KOPT-K1 (cell line): ENCODE results near the gene KIAA0930.
"Not testable (repeated sequence)": the region's sequence is repeated elsewhere in the genome, so short reads cannot be mapped to it uniquely, and the experiment has no call there.

Experiments used
- H3K27ac ChIP-seq: fragments of 200-600 bp; sonication (generic); 2 replicates; pipeline ENCODE4 v1.5.1; 2016; ENCODE audit warnings: antibody characterized with exemption, mild to moderate bottlenecking, low read depth, low read length; ENCODE audit not compliant: poor library complexity, severe bottlenecking
- H3K36me3 ChIP-seq: fragments of 200-600 bp; sonication (generic); 2 replicates; pipeline ENCODE4 v1.5.1; 2017; ENCODE audit warnings: antibody characterized with exemption, mild to moderate bottlenecking, low read length, moderate library complexity; ENCODE audit not compliant: insufficient read depth
- H3K9me3 ChIP-seq: fragments of 200-600 bp; sonication (generic); 2 replicates; pipeline ENCODE4 v1.5.1; 2017; ENCODE audit warnings: antibody characterized with exemption, low read length, mild to moderate bottlenecking; ENCODE audit not compliant: insufficient read depth, poor library complexity, severe bottlenecking

Gene KIAA0930

GRCh38 chr22:45268958-45269844 lies 28.5 kb upstream of the KIAA0930 start:
- no peaks in the 10 kb centered on the region for H3K36me3 ChIP-seq
- H3K9me3 ChIP-seq: no peaks in the 10 kb centered on the region
- no peak overlapping the region for H3K27ac ChIP-seq

GRCh38 chr22:45268167-45268957 lies 27.7 kb upstream of the KIAA0930 start:
- Histone ChIP-seq H3K9me3 (no peaks in the 10 kb centered on the region), H3K27ac (no peak overlapping the region), H3K36me3 (no peaks in the 10 kb centered on the region)

- Histone ChIP-seq H3K36me3 (no peaks in the 10 kb centered on the region), H3K9me3 (no peaks in the 10 kb centered on the region)
These were observed 24.8 kb upstream of the KIAA0930 start for GRCh38 chr22:45265535-45265934.

GRCh38 chr22:45263463-45264269 lies 23.0 kb upstream of the KIAA0930 start:
- Histone ChIP-seq H3K36me3 (no peaks in the 10 kb centered on the region), H3K9me3 (no peaks in the 10 kb centered on the region), H3K27ac (no peak overlapping the region)

More at GRCh38 chr22:45265535-45265934, 24.8 kb upstream of the KIAA0930 start:
- no peak overlapping the region for H3K27ac ChIP-seq

- no peaks in the 10 kb centered on the region for H3K36me3 ChIP-seq
- H3K27ac ChIP-seq: no peak overlapping the region
- no peaks in the 10 kb centered on the region for H3K9me3 ChIP-seq
These were observed 22.3 kb upstream of the KIAA0930 start for GRCh38 chr22:45262931-45263462.

GRCh38 chr22:45262195-45262930 lies 21.7 kb upstream of the KIAA0930 start:
- H3K27ac ChIP-seq: no peak overlapping the region
- no peaks in the 10 kb centered on the region for H3K9me3 ChIP-seq
- H3K36me3 ChIP-seq: no peaks in the 10 kb centered on the region

- H3K9me3 ChIP-seq: no peaks in the 10 kb centered on the region
- H3K36me3 ChIP-seq: no peaks in the 10 kb centered on the region
- no peak overlapping the region for H3K27ac ChIP-seq
These were observed 20.9 kb upstream of the KIAA0930 start for GRCh38 chr22:45261407-45262088.

GRCh38 chr22:45260395-45260759 lies 19.7 kb upstream of the KIAA0930 start:
- not testable (repeated sequence) for H3K9me3 ChIP-seq, H3K36me3 ChIP-seq, H3K27ac ChIP-seq

GRCh38 chr22:45259754-45260394 lies 19.2 kb upstream of the KIAA0930 start:
- H3K36me3 ChIP-seq: no peaks in the 10 kb centered on the region
- H3K9me3 ChIP-seq: no peaks in the 10 kb centered on the region
- H3K27ac ChIP-seq: no peak overlapping the region

GRCh38 chr22:45257941-45258340 lies 17.2 kb upstream of the KIAA0930 start:
- H3K9me3 ChIP-seq, H3K36me3 ChIP-seq, H3K27ac ChIP-seq: not testable (repeated sequence)

GRCh38 chr22:45254789-45255278 lies 14.1 kb upstream of the KIAA0930 start:
- no peak overlapping the region for H3K27ac ChIP-seq
- no peaks in the 10 kb centered on the region for H3K36me3 ChIP-seq

GRCh38 chr22:45254388-45254787 lies 13.7 kb upstream of the KIAA0930 start:
- Histone ChIP-seq H3K27ac (no peak overlapping the region), H3K36me3 (no peaks in the 10 kb centered on the region), H3K9me3 (no peaks in the 10 kb centered on the region)

More at GRCh38 chr22:45254789-45255278, 14.1 kb upstream of the KIAA0930 start:
- H3K9me3 ChIP-seq: no peaks in the 10 kb centered on the region

GRCh38 chr22:45253039-45253641 lies 12.4 kb upstream of the KIAA0930 start:
- Histone ChIP-seq H3K9me3 (no peaks in the 10 kb centered on the region), H3K36me3 (no peaks in the 10 kb centered on the region), H3K27ac (no peak overlapping the region)
